ENCODE results near the gene TMEM8B.

The TMEM8B gene

DNA sequence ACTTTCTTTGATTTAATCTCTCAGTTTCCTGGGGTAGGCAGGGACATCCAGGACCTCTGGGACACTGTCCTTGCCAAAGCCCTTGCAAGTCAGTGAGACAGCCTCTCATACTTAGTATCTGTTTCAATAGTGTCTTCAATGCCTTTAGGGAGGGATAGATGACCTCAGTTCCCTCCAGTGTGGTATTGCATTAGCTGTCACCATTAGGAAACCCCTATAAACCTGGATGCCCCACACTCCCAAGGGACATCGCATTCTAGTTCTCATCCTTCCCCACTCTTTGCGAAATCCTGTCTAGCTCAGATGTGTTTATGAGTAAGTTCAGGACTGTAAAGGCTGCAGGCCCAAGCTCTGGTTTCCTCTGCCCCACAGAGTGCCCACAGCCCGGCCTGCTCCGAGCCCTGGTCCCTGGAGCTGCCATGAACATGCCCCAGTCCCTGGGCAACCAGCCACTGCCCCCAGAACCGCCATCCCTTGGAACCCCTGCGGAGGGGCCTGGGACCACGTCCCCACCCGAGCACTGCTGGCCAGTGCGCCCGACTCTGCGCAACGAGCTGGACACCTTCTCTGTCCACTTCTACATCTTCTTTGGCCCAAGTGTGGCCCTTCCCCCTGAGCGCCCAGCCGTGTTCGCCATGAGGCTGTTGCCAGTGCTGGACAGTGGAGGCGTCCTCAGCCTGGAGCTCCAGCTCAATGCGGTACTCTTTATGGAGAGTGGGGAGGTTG lies 13.2 kb downstream of the TMEM8B start:
- DNase-seq, result no peak

GRCh38 chr9:35842795-35843194 lies 13.8 kb downstream of the TMEM8B start:
- DNase-seq, result no peak

GRCh38 chr9:35844628-35845270 lies 15.7 kb downstream of the TMEM8B start:
- no peak for DNase-seq

DNA sequence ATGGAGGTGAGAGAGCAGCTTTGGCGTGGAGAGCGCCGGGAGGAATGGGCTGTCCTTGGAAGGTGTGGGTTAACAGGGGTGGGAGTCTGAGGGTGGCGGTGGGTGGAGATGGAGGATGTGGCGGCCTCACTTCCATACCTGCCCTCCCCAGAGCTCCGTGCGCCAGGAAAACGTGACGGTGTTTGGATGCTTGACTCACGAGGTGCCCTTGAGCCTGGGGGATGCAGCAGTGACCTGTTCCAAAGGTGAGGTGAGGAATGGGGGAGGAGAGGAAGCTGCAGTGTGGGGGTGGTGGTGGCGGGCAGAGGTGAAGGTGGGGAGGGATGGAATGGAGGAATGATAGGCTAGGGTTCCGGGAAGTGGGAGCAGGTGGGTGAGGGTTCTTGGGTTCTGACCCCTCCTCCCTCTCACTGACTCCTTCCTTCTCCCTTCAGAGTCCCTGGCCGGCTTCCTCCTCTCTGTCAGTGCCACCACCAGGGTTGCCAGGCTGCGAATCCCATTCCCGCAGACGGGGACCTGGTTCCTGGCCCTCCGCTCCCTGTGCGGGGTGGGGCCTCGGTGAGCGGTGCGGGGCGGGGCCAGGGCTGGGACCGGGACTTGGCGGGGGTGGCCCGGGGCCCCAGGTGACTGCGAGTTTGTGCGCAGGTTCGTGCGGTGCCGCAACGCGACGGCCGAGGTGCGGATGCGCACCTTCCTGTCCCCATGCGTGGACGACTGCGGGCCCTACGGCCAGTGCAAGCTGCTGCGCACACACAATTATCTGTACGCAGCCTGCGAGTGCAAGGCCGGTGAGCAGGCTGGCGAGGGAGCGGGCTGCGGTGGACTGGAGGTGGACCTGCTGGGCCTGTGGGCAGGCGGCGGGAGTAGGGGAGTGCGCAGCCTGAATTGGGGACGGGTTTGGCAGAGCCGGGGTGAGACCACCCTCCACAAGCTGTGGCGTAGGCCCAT lies 17.1 kb downstream of the TMEM8B start:
- DNase-seq, result no peak

DNA sequence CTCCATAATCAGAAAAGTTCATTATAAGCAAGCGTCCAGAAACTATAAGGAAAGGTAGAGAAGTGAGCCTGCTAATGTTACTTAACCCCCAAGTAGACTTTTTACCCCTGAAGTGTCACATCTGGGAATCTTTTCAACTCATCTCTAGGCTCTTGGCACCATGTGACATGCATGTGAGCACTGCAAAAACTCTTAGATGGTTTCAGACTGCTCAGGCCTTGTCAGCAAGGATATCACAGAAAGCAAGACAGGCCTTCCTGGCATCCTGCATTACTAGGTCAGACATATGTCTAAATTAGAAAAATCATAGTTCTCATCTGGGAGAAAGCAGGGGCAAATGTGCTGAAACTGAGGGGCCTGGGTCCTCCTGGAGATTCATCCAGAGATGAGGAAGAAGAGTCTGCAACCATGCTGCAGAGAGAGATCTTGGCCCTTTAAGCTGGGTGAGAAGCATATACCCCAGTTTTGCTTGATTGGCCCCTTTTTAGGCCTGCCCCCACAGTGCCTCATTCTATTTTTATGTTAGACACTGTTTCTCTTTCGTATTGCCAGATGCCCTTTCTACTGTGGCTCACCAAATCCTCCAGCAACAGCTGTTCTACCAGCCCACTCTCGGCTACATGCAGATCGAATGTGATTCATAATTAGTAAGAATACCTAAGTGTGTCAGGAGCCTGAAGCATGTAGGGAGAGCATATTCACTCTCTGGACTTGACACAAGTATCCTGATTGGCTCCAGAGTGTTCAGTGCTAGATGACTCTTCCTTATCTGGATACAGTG lies 19.0 kb downstream of the TMEM8B start:
- no peak for DNase-seq

DNA sequence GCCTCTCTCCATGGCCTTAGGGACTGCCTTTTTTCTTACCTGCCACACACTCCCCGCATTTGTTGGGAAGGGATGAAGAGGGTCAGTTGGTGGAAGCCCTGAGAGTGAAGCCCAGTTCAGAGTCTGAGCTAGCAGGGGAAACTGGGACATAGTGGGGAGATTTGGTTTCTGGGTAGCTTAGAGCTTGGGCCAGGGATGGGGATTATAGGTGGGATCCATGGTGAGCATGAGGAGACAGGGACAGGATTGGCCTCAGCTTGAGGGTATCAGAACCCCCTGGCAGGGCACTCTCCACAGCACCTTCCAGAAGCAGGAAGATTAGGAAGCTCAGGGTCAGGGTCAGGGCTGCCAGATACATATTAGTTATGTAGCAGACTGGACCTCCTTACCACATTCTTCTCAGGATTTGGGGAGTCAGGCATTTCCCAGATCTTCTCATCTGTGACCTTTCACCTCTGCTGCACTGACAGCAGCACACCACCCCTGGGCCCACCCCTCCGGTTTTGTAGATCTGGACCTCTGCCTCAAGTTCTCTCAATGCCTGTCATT lies 23.3 kb downstream of the TMEM8B start:
- DNase-seq, result no peak

DNA sequence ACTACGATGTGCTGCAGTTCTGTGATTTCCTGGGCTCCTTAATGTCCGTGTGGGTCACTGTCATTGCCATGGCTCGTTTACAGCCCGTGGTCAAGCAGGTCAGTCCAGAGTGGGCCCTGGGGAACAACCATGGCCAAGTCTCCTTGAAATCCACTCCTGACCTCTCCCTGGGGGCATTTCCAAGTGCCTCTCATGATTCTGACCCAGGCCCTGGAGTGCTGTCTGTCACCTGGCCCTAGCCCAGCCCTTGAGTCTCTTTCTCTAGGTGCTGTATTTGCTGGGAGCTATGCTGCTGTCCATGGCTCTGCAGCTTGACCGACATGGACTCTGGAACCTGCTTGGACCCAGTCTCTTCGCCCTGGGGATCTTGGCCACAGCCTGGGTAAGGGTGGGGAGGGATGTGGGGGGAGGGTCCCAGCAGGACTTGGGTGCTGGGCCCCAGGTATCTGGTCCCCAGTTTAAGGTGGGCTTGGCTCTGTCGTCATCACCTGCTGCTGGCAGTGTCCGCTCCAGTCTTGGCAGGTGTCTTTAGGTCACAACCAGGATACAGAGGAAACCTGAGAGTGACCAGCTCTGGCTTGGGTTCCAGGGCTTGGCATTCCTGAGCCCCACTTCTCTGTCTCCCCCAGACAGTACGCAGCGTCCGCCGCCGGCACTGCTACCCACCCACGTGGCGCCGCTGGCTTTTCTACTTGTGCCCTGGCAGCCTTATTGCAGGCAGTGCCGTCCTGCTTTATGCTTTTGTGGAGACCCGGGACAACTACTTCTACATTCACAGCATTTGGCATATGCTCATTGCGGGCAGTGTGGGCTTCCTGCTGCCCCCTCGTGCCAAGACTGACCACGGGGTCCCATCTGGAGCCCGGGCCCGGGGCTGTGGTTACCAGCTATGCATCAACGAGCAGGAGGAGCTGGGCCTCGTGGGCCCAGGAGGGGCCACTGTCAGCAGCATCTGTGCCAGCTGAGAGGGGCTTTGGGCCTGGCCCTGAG lies 24.1 kb downstream of the TMEM8B start:
- DNase-seq, result no peak

DNA sequence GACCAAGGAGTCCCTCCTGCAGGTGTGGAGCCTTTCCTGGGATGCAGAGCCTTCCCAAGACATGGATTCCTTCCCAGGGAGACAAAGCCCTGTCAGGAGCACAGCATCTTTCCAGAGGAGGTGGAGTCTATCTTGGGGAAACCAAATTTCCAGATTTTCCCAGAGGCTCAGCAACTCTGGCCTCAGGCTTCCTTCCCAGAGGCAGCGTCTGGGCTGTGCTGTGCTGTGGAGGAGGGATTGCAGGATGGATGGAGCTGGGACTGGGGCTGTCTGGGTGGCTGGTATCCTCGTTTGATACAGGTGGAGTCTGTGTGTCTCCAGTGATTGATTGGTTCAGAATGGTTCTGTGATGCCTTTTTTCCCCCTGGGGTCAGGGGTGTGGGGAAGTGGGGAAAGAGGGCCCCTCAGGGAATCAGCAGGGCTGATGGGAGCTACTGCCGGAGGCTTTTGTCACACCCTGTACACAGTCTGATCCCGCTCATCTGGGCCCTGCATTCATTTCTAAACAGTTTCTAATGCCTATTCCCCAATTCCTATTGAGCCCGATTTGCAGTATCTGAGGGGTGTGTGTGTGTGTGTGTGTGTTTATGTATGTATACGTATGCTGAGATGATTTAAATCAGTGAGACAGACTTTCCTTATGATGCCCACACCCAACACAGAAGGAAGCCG lies 25.2 kb downstream of the TMEM8B start:
- no peak for DNase-seq

- DNase-seq, result no peak
These were observed 27.2 kb downstream of the TMEM8B start for GRCh38 chr9:35856206-35856605.

GRCh38 chr9:35856882-35857281 lies 27.9 kb downstream of the TMEM8B start:
- DNase-seq, result no peak

- no peak for DNase-seq
These were observed 29.4 kb downstream of the TMEM8B start for GRCh38 chr9:35858458-35858857.

DNA sequence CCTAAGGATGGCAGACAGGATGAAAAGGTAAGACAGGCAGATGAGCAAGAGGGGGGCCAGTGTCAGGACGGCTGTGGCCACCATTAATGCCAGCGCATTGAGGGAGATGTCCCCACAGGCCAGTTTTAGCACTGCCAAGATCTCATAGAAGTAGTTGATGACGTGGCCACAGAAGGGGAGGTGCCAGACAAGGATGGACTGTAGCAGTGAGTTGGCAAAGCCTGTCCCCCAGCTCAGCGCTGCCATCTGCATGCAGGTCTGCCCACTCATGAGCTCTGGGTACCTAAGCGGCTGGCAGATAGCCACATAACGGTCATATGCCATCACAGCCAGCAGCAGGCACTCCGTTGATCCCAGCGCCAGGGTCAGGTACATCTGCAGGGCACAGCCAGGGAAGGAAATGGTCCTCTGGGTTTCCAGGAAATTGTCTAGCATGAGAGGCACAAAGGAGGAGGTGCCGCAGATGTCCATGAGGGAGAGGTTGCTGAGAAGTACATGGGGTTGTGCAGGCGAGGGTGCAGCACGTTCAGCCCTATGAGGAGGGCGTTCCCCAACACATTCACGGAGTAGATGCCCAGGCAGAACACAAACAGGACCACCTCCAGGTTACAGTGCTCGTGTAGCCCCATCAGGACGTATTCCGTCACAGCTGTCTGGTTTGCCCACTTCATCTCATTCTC lies 30.4 kb downstream of the TMEM8B start:
- no peak for DNase-seq

GRCh38 chr9:35859990-35860339 lies 30.9 kb downstream of the TMEM8B start:
- no peak for DNase-seq

DNA sequence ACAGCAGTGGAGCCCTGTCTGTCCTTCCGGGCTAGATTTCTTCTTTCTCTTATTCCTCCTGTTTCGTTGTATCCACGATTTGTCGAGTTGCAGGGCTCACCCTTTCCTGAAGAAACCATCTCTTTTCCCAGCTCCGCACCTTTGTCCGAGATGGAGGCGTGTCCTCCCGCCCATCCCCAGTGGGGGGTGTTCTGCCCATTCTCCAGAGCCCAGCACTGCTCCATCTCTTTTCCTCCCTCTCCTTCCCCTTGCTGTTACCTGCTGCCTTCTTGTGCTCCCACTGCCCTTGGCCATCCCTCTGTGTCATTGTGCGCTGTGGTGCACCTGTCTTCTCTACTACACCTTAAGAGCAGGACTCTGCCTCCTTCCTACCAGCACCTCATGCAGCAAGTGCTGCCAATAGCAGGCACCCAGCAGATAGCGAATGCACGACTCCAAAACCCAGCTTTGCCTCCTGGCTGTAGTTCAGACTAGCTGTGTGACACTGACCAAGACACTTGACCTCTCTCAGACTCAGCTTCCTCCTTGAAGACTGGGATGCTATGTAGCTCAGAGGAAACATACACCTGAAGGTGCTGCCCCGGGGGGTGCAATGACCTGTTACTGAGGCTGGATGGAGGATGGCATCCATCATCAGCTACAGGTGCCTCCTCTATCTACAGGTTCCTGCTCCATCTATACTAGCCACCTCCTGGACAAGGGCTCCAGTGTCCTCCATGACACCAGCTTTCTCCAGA lies 32.3 kb downstream of the TMEM8B start:
- DNase-seq, result no peak

GRCh38 chr9:35862328-35862727 lies 33.3 kb downstream of the TMEM8B start:
- DNase-seq, result no peak

GRCh38 chr9:35863583-35863982 lies 34.6 kb downstream of the TMEM8B start:
- no peak for DNase-seq

DNA sequence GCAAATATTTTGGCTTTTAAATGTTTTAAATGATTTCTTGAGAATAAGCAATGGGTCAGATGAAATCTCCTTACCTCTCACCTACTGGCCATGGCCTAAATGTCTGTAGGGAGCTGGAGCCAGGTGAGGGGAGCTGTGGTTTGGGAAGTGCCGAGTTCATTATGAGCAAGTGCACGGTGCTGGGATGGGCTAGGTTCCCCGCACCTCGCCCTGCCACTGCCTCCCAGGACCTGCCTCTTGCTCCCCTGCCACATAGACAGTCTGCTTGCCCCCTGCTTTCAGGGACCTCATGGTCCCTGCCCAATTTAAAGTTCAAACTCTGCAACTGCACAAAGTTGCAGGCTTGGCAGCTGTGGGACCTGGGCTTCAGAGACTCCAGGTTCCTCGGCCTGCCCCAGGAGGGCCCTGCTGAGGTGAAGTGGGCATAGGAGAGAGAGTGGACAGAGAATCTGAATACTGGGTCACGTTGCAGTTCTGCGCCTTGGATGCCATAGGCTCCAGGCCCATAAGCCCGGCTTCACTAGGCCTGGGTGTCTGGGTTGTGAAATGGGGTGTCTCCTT lies 35.7 kb downstream of the TMEM8B start:
- no peak for DNase-seq

DNA sequence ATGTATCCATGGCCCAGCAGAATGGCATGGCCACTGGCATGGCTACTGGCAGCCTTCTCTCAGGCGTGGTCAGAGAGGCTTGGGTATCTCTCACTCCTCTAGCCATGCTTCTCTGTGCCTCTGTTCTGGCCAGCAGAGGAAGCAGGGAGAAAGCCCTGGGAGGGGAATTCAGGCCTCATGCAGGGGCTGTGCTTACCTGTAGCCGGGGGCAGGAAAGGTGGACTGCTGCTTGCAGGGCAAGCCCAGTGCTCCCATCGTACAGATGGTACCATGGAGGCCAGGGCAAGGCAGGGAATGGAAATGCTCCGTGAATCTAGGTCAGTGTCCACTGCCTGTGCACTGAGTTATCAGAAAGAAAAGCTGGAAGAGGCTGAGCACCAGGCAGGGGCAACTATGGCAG lies 38.5 kb downstream of the TMEM8B start:
- no peak for DNase-seq

DNA sequence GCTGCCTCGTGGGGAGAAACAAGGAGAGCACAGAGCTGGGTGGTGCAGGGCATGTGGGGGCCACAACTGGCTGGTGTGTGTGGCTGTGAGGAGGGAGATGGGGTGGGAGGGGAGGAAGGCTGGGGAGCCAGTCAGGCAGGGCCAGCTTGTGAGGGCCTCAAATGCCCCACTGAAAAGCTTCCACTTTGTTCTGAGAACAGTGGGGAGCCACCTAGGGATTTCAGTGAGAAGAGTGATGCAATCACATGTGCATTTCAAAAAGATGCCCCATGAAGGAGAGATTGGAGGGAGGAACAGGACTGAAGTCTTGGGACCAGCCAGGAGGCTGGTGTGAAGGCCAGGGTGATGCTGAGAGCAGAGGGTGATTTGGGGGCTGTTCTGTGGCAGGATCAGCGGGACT lies 39.9 kb downstream of the TMEM8B start:
- DNase-seq, result no peak
